Colon (tissue), 2 donors: ENCODE data around the gene SSH3.

Source experiments
- FAIRE-seq: peaks from 2 replicates; lab custom pipeline; 2012; peaks lifted over from hg19 to GRCh38; lab: Jason Lieb, UNC
- donor health status: control.
- donor health status: control.

The SSH3 gene

GRCh38 chr11:67280341-67280787, 23.0 kb upstream of the SSH3 start:
- FAIRE-seq = no peak

- FAIRE-seq = no peak
Observed at GRCh38 chr11:67280788-67281551, 22.4 kb upstream of the SSH3 start.

- no peak for FAIRE-seq
Observed at GRCh38 chr11:67281552-67282150, 21.7 kb upstream of the SSH3 start.

- no peak for FAIRE-seq
Observed at GRCh38 chr11:67282155-67282875, 21.0 kb upstream of the SSH3 start.

GRCh38 chr11:67282876-67283371, 20.4 kb upstream of the SSH3 start:
- FAIRE-seq = no peak

GRCh38 chr11:67283481-67283963, 19.8 kb upstream of the SSH3 start:
- no peak for FAIRE-seq

GRCh38 chr11:67284811-67285540, 18.4 kb upstream of the SSH3 start:
- no peak for FAIRE-seq

- no peak for FAIRE-seq
Observed at GRCh38 chr11:67285541-67286498, 17.5 kb upstream of the SSH3 start.

- FAIRE-seq = no peak
Observed at GRCh38 chr11:67286621-67287333, 16.6 kb upstream of the SSH3 start.

- FAIRE-seq = no peak
Observed at GRCh38 chr11:67287355-67288197, 15.8 kb upstream of the SSH3 start.

- no peak for FAIRE-seq
Observed at GRCh38 chr11:67288198-67288451, 15.2 kb upstream of the SSH3 start.

- FAIRE-seq = no peak
Observed at GRCh38 chr11:67288452-67289225, 14.7 kb upstream of the SSH3 start.

GRCh38 chr11:67289226-67289650, 14.1 kb upstream of the SSH3 start, which contains the start of gene ANKRD13D:
TSS of gene ANKRD13D (plus strand) at chr11:67289303. CDS start at chr11:67289461, 158 bp downstream.
- no peak for FAIRE-seq

GRCh38 chr11:67289651-67290479, 13.5 kb upstream of the SSH3 start:
- no peak for FAIRE-seq

- FAIRE-seq = no peak
Observed at GRCh38 chr11:67290801-67291200, 12.5 kb upstream of the SSH3 start.

- FAIRE-seq = no peak
Observed at GRCh38 chr11:67291481-67292381, 11.6 kb upstream of the SSH3 start.

- no peak for FAIRE-seq
Observed at GRCh38 chr11:67292671-67293070, 10.7 kb upstream of the SSH3 start.
